ENCODE data around the gene SPESP1.

- TF ChIP-seq POLR2A (IDR thresholded peaks at IDR 0.05; ENCODE audit: low read length) (no peak), SMC3 (IDR thresholded peaks at IDR 0.05) (no peak), ESRRA (IDR thresholded peaks at IDR 0.05; ENCODE audit: borderline replicate concordance, low read length) (no peak), EP300 (IDR thresholded peaks at IDR 0.05) (no peak), EHF (CRISPR knock-in tag; IDR thresholded peaks at IDR 0.05) (no peak), CTCF (IDR thresholded peaks at IDR 0.05) (no peak), USF2 (IDR thresholded peaks at IDR 0.05) (no peak), MAX (IDR thresholded peaks at IDR 0.05) (no peak), RAD21 (conservative IDR thresholded peaks at IDR 0.05 in 1 of 2, IDR thresholded peaks at IDR 0.05 in 1 of 2) (no peak)
Observed at GRCh38 chr15:68989541-68990230, 59.4 kb downstream of the SPESP1 start.

All from A549 (cell line).